ENCODE measurements around the gene COL27A1.
A peak's percentile ranks its signal among the peaks of the same experiment; 100 is the strongest.

Gene COL27A1

GRCh38 chr9:114155263-114155994, at the start of gene COL27A1:
Gene COL27A1, plus strand, starts transcription at chr9:114155537. Its CDS starts 414 bp downstream, at chr9:114155951.
- peak; percentile 9 to 49 for DNase-seq

- DNase-seq: no peak
Measured at GRCh38 chr9:114107286-114108001, 47.9 kb upstream of the COL27A1 start.

GRCh38 chr9:114108016-114108833, 47.1 kb upstream of the COL27A1 start:
- DNase-seq: peak; percentile 35 to 65

GRCh38 chr9:114109124-114109523, 46.2 kb upstream of the COL27A1 start:
- DNase-seq: no peak

- DNase-seq: no peak
Measured at GRCh38 chr9:114110180-114110579, 45.2 kb upstream of the COL27A1 start.

- DNase-seq: no peak
Measured at GRCh38 chr9:114112325-114112724, 43.0 kb upstream of the COL27A1 start.

- no peak for DNase-seq
Measured at GRCh38 chr9:114112778-114113584, 42.4 kb upstream of the COL27A1 start.

GRCh38 chr9:114114364-114114763, 41.0 kb upstream of the COL27A1 start:
- DNase-seq: no peak

GRCh38 chr9:114115654-114116125, 39.6 kb upstream of the COL27A1 start:
- DNase-seq: no peak

- DNase-seq: no peak
Measured at GRCh38 chr9:114116126-114116747, 39.1 kb upstream of the COL27A1 start.

GRCh38 chr9:114117614-114117995, 37.7 kb upstream of the COL27A1 start:
- no peak for DNase-seq

- DNase-seq: peak; percentile 10 to 56
Measured at GRCh38 chr9:114117996-114118830, 37.1 kb upstream of the COL27A1 start.

GRCh38 chr9:114119242-114120191, 35.8 kb upstream of the COL27A1 start:
- no peak for DNase-seq

- no peak for DNase-seq
Measured at GRCh38 chr9:114120192-114121014, 34.9 kb upstream of the COL27A1 start.

- DNase-seq: no peak
Measured at GRCh38 chr9:114121227-114122135, 33.9 kb upstream of the COL27A1 start.

GRCh38 chr9:114122136-114123027, 33.0 kb upstream of the COL27A1 start:
- no peak for DNase-seq
